A172 (cell line): ENCODE data around the gene FAM110A. TPM values are rescaled to one million over a fixed set of nuclear protein-coding genes. Genes with fewer than 3 reads are reported as not detected.
A peak's percentile ranks its signal among the peaks of the same experiment; 100 is the strongest.
"Not testable (repeated sequence)": the region's sequence is repeated elsewhere in the genome, so short reads cannot be mapped to it uniquely, and the experiment has no call there.

Source experiments
- DNase-seq: peaks from one replicate; pipeline ENCODE4 v3.0.0-alpha.2; 2015; ENCODE audit warnings: low spot score
- total RNA-seq: library from RNA; depleted of rRNA; stranded (reverse); fragments of >200 nt; shearing (Covaris generic); gene quantifications from 2 replicates; pipeline ENCODE4 v1.2.3, GENCODE V29; 2014

The FAM110A gene
- total RNA-seq, 1 experiment from 2014 or later, result 15.0 TPM

DNA sequence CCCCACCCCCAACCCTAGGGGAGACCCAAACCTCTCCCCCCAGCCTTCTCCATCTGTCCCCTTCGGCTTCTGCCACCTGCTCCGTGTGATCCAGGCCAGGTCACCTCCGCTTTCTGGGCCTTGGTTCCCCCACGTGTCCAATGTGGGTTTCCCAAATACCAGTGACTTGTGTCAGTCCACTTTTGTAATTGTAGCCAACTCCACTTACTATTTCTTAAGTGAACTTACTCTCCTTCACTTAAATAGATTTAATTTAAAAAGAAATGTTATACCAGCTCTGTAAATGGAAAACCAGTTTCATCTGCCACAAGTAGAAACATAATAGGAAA, 10.0 kb upstream of the FAM110A start:
- no peak for DNase-seq

DNA sequence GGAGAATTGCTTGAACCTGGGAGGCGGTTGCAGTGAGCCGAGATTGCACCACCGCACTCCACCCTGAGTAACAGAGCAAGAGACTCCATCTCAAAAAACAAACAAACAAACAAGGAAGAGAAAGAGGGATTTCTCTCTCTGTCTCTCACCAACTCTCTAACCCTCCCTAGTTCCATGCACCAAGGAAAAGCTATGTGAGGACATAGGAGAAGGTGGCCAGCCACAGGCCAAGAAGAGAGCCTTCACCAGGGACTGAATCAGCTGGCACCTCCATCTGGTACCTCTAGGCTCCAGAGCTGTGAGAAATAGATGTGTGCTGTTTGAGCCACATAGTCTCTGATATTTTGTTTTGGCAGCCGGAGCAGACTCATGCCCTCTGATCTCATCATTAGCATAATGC, 9.0 kb upstream of the FAM110A start:
- no peak for DNase-seq

DNA sequence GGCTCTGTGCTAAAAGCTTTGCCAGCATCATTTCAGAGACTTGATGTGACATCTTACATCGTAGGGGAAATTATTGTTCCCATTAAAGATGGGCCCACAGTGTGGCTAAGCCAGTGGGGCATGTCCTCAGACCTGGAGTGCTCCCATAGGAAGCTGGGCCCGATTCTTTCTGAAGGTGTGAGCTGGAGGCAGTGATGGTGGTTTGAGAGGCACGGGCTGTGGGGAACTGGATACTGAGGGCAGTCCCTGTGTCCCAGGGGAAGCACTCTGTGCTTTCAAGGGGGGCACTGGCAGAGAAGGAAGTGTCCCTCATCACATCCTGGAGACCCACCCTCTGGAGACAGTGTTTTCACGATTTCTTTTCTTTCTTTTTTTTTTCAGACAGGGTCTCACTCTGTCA, 8.6 kb upstream of the FAM110A start:
- no peak for DNase-seq

DNA sequence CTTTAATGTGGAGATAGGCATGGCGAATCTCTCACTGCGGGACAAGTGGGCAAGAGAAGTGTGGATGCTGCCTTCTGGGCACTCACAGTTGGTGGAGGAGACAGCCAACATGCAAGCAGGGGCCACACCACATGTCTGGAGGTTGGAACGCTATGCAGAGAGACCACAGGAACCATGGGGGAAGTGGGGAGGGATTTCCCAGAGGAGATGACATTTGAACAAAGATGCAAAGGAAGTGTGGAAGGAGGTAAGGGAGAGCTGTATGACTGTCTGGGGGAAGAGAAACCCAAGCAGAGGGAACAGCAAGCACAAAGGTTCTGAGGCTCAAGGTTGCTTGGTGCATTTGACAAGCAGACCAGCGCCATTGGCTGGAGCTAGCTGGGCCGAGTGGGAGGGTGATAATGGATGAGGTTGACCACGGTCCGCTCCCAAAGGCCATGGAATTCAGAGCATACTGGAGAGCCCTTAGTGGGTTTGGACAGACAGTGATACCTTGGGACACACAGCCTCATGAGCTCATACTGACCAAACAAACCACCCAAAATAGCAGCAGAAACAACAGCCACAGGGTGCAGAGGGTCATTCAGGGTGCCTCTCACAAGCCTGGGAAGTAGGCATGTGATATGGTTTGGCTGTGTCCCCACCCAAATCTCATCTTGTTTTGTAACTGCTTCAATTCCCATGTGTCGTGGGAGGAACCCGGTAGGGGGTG, 7.6 kb upstream of the FAM110A start:
- DNase-seq, result no peak

DNA sequence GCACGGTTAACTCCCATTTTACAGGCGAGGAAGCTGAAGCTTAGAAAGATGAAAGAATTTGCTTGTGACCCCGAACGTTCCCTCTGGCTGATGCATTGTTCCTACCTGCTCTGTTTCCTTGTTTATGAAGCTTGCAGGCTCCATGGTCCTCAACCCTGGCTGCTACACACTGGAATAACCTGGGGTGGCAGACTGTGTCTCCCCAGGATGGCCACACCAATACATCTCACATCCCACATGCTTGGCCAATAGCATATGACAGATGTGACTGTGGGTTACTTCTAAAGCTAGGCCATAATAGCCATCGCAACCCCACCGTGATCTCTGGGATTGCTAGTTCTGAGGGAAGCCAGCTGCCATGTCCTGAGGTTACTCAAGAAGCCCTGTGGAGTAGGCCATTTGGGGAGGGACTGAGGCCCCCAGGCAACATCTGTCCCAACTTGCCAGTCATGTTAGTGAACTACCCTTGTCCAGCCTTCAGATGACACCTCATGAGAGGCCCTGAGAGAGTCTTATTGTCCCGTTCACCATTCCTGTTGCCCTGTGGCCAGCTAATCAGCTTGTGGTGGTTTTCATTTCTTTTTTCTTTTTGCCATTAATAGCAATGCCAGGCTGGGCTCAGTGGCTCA, 6.7 kb upstream of the FAM110A start:
- no peak for DNase-seq

DNA sequence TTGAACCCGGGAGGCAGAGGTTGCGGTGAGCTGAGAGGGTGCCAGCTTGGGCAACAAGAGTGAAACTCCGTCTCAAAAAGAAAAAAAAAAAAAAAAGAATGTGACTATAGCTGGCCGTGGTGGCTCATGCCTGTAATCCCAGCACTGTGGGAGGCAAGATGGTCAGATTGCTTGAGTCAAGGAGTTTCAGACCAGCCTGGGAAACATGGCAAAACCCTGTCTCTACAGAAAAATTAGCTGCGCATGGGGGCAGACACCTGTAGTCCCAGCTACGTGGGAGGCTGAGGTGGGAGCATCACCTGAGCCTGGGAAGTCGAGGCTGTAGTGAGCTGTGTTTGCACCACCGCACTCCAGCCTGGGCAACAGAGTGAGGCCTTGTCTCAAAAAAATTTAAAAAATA, 5.5 kb upstream of the FAM110A start:
- not testable (repeated sequence) for DNase-seq

GRCh38 chr20:828987-829386, 4.5 kb upstream of the FAM110A start:
- DNase-seq, result no peak

DNA sequence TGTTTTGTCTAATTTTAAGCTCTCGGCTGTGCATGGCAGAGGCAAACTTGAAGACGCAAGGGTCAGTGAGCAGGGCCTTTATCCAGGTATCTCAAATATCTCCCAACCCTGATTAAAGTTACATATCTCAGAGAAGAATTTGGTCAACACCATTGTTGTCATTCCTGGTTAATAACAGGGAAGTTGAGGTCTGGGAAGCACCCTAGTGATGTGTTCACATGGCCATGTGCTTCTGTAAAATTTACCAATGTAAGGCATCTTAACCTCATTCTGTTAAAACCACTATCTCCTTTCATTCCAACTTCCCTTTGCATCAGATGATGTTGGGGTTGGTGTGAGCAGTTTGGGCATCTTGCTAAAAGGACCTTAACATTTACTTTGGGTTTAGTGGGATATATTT, 4.0 kb upstream of the FAM110A start:
- DNase-seq, result no peak

DNA sequence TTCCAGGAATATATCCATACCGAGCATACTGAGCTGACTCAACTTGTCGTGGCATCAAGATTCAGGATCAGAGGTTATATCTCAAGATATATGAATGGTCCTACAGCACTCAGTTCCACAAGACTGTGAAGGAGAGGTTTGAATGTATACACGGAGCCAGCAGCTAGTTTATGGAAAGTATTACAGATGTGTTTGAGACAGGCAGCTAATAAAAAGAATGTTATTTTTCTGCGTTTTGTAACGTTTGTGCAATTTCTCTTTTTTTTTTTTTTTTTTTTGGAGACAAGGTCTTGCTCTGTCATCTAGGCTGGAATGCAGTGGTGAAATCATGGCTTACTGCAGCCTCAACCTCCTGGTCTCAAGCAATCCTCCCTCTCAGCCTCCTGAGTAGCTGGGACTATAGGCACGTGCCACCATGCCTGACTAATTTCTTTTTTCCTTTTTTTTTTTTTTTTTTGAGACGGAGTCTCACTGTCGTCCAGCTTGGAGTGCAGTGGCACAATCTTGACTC, 3.4 kb upstream of the FAM110A start:
- DNase-seq, result peak; percentile 35

GRCh38 chr20:831251-831650, 2.3 kb upstream of the FAM110A start:
- DNase-seq, result no peak

- DNase-seq, result no peak
These were observed 1.6 kb upstream of the FAM110A start for GRCh38 chr20:831956-832355.

DNA sequence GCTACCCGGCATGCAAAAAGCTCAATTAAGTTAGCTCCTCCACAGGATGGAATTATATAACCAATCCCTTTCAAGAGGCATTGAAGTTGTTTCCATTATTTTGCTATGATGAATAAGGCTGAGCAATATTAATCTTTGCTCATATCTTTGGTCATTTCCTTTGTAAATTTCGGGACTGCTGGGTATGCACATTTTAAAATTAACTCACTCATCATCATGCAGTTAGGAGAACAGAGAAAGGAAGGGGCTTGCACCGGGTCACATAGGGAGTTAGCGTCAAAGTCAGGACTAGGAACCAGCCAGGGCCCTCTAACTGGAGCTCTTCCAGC, 430 bp upstream of the FAM110A start:
- DNase-seq, result no peak

DNA sequence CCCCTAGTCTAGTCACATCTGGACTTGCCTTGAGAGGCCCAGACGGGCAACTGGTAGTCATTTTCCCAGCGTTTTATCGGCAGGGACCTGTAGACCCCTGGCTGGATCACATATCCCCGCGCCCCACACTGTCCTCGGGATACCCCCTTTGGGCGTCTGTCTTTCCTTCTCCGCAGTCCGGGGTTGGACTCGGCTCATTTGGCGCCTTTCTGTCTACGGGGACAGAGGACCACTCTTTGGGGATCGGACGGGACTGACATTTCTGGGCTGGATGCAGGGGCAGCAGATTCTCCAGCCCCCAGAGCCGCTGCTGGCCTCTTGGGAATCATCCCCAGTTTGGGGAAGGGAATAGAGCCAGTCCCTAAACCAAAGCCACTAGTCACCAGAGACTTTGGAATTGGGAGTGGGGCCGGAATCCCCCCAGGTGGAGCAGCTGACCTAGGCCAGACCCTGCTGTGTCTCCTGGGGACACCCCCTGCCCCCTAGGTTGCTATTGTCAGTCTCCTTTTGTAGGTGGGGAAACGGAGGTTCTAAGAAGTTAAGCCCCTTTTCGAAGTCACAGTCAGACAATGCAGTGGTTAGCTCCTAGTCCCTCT, 734 bp downstream of the FAM110A start:
- no peak for DNase-seq

DNA sequence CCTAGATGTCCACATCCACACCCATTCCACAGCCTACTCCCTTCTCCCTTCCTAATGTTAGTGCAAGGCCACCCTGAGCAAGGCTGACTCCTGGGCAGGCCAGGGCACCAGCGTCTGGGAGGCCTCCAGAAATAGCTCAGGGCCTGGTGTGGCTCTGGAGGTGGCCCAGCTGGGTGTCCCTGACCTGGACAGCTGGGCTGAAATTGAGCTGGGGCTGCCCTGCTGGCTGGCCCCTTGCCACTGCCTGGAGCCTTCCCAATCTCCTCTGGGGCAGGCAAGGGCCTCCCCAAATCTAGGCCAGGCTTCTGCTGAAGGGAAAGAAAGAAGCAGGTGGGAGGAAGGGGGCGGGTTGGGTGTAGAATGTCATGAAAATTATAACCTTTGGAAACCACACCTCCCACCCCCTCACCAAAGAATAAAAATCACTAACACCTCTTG, 2.1 kb downstream of the FAM110A start:
- no peak for DNase-seq

- no peak for DNase-seq
These were observed 2.7 kb downstream of the FAM110A start for GRCh38 chr20:836190-836589.

DNA sequence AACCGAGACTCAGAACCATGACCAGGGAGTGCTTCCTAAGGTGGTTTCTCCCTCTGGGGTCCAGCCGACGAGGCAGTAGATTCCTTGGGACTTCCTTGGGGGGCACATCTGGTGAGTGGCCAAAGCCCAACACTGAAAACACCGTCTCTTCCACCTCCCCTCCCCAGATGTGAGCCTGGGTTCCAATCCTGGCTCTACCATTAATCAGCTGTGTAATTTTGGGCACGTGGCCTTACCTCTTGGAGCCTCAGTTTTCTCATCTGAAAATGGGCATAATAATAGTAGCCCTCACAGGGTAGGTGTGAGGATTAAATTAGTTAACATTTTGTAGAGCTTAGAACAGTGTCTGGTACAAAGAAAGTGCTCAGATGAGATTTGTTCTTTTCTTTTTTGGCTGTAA, 5.5 kb downstream of the FAM110A start:
- DNase-seq, result no peak

GRCh38 chr20:839626-840025, 6.1 kb downstream of the FAM110A start:
- no peak for DNase-seq

DNA sequence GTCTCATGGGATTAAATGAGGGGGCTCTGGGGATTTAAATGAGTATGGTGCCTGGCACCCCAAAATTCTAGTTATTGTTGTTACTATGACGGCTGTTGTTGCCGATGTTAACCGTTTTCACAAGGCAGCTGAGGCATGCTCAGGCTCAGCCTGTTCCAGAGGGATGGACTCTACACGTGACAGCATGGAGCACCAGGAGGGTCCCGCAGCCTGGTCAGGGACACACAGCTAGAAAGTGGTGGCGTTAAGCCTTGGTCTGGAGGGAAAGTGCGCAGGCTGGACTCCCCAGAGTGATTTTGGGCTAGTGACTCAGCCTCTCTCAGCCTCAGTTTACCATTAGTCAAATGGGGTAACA, 7.0 kb downstream of the FAM110A start:
- DNase-seq, result no peak

DNA sequence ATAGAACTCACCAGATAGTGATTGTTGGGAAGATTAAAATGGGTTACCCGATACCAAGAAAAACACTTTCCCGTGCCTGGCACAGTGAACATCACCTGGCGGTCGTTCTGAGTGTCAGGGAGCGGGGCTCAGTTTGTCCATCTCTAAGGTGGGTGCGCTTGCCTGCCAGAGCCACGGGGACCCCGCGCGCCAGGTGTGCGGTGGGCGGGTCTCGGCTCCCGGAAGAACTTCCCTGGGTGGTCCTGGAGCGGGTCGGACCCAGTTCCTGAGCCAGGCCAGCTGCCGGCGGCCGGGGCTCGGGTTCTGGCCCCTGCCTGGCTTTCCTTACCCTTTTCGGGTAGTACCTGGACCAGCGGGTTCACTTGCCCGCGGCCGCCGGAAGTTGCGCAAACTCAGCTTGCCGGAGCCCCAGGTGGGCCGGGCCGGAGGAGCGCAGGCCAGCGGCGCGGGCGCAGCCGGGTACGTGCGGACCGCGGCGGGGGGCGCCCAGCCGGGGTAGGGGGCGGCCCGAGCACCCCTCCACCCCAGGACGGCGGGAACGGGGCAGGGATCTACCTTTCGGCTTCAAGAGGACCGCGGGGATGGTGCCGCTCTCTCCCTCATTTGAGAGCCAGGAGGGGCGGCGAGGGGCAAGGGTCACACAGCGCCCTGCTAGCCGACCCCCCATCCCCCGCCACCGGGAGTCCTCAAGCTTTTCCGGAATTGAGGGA, 7.5 kb downstream of the FAM110A start:
- no peak for DNase-seq

GRCh38 chr20:841568-842546, 8.3 kb downstream of the FAM110A start:
- DNase-seq, result no peak

DNA sequence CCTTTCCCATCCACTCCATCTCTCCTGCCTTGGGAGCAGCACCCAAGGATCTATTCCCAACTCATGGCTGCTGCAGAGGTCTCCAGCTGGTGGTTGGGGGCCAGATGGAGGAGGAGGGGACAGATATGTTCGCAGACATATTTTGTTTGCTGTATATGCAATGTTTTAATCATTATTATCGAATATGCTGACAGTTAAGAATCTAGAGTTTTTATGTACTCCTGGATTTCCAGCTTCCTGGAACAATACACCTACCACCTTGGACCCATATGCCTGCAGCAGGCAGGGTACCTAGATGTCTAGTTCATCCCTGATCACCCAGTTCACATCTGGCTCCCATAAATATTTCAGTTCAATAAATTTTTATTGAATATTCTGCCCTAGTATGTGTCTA, 9.0 kb downstream of the FAM110A start:
- no peak for DNase-seq

- no peak for DNase-seq
These were observed 10.4 kb downstream of the FAM110A start for GRCh38 chr20:843912-844311.
